Measurements from ENCODE around the gene RASGRP2.

DNA sequence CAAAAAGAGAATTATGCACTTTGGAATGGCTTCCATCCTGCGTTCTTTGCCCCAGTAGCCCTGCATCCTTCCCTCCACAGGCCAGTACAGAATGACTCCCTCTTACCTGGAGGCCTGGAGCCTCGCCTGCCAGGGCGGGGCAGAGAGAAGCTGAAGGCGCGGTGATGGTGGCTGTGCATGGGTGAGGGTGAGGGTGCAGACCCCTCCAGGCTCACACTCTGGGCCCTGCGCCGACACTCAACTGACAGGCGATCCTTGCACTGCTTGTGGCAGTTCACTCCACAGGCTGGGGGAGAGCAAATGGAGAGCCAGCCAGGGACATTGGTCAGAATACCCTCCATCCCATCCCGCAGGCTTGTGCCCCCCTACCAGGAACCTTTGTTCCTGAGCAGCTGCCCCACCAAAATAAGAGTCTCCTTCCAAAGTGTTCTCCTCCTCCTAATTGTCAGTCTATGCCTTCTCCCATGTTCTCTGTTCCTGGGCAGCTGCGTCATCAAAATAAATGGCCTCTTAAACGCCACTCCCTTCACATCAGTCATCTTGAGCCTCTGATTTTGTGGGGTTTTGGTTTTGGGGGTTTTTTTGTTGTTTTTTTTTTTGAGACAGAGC is 15.1 kb downstream of the RASGRP2 start:
- TF ChIP-seq CTCF (IDR thresholded peaks at IDR 0.05) (no peak), POLR2A (IDR thresholded peaks at IDR 0.05) (no peak)
